ENCODE data around the gene EEF2K. TPM values are rescaled to one million over a fixed set of nuclear protein-coding genes. Genes with fewer than 3 reads are reported as not detected.
A peak's percentile ranks its signal among the peaks of the same experiment; 100 is the strongest.

The EEF2K gene
- total and polyA plus RNA-seq, 2 of the 13 experiments (the other 11 are each of a cell fraction or from before 2014, with no cell fraction given), result 22.0 to 23.8 TPM

DNA sequence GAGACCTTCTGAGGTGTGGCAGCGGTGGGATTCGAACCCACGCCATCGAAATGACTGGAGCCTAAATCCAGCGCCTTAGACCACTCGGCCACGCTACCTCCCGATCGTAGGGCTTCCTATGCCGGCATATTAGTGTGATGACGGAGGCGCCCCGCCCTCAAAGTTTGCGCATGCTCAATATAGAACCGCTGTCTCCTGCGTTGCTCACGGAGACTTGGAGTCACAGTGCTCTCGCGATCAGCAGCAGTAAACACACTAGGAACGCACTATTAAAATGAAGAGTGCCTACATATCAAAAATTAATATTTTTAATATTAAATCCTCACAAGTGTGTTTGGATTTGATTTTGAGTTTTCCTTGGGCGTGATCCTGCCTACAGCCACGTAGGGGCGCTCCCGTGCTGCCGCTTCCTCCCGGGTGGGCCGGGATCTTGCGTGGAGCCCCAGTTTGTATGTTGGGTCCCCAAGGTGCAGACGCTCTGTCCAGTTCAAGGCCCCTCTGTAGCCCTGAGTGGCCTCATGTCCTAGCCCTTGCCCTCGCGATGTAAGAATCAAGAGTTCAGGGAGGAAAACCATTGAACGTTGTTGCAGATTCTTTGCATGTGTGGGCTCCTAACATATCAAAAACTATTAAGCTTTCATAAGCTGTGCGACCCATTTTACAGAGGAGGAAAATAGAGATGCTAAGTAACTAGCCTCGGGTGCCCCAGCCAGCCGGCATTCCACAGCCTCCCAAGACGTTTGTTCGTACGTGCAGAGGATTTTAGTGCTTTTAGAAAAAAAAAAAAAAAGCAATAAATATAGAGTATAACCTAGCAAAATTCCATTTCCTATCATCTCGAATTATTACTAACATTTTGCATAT is 10.2 kb upstream of the EEF2K start (continued):
- TF ChIP-seq ZNF383 (CRISPR knock-in tag; IDR thresholded peaks at IDR 0.05; ENCODE audit: borderline replicate concordance) (peak; percentile 97), ZNF260 (CRISPR knock-in tag; IDR thresholded peaks at IDR 0.05; ENCODE audit: borderline replicate concordance, low read depth) (no peak), ZBTB42 (CRISPR knock-in tag; IDR thresholded peaks at IDR 0.05) (peak; percentile 46; the same call in 1 of the 2 replicates), MAFF (IDR thresholded peaks at IDR 0.05; ENCODE audit: low read depth, low read length) (no peak), ZNF605 (CRISPR knock-in tag; IDR thresholded peaks at IDR 0.05) (peak; percentile 91), ZFP90 (CRISPR knock-in tag; IDR thresholded peaks at IDR 0.05; ENCODE audit: borderline replicate concordance) (no peak), ZKSCAN1 (IDR thresholded peaks at IDR 0.05; ENCODE audit: low read length) (peak; percentile 90), SSRP1 (CRISPR knock-in tag; IDR thresholded peaks at IDR 0.05) (peak; percentile 98; the same call in 1 of the 2 replicates), DMAP1 (CRISPR knock-in tag; IDR thresholded peaks at IDR 0.05) (peak; percentile 59), MEIS2 (CRISPR knock-in tag; IDR thresholded peaks at IDR 0.05) (peak; percentile 25; the same call in 1 of the 2 replicates), HOXA9 (CRISPR knock-in tag; IDR thresholded peaks at IDR 0.05; ENCODE audit: borderline replicate concordance) (no peak), SMAD9 (CRISPR knock-in tag; IDR thresholded peaks at IDR 0.05) (no peak), ZFX (CRISPR knock-in tag; IDR thresholded peaks at IDR 0.05; ENCODE audit: low read depth) (peak; percentile 78), ZNF83 (CRISPR knock-in tag; IDR thresholded peaks at IDR 0.05; ENCODE audit: borderline replicate concordance) (0 out of 2 replicates have a peak, but pooled peaks have one; percentile 9), PITX1 (CRISPR knock-in tag; IDR thresholded peaks at IDR 0.05) (peak; percentile 90), NCOA2 (CRISPR knock-in tag; IDR thresholded peaks at IDR 0.05) (peak; percentile 70), ZFY (CRISPR knock-in tag; IDR thresholded peaks at IDR 0.05) (peak; percentile 57), ZNF234 (CRISPR knock-in tag; conservative IDR thresholded peaks at IDR 0.05) (no peak; the same call in 1 of the 2 replicates), CREM (IDR thresholded peaks at IDR 0.05) (peak; percentile 64; the same call in 1 of the 2 replicates), CREM (CRISPR knock-in tag; IDR thresholded peaks at IDR 0.05) (no peak), ZNF136 (CRISPR knock-in tag; IDR thresholded peaks at IDR 0.05; ENCODE audit: low read depth) (no peak), ZNF225 (CRISPR knock-in tag; IDR thresholded peaks at IDR 0.05) (peak; percentile 79; the same call in 1 of the 2 replicates), FOXK2 (IDR thresholded peaks at IDR 0.05) (peak; percentile 18; the same call in 1 of the 2 replicates)
- TF ChIP-seq, protein P1, sequence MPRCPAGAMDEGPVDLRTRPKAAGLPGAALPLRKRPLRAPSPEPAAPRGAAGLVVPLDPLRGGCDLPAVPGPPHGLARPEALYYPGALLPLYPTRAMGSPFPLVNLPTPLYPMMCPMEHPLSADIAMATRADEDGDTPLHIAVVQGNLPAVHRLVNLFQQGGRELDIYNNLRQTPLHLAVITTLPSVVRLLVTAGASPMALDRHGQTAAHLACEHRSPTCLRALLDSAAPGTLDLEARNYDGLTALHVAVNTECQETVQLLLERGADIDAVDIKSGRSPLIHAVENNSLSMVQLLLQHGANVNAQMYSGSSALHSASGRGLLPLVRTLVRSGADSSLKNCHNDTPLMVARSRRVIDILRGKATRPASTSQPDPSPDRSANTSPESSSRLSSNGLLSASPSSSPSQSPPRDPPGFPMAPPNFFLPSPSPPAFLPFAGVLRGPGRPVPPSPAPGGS (CRISPR knock-in tag; IDR thresholded peaks at IDR 0.05), result peak; percentile 18; the same call in 1 of the 2 replicates
- TF ChIP-seq, protein P2, sequence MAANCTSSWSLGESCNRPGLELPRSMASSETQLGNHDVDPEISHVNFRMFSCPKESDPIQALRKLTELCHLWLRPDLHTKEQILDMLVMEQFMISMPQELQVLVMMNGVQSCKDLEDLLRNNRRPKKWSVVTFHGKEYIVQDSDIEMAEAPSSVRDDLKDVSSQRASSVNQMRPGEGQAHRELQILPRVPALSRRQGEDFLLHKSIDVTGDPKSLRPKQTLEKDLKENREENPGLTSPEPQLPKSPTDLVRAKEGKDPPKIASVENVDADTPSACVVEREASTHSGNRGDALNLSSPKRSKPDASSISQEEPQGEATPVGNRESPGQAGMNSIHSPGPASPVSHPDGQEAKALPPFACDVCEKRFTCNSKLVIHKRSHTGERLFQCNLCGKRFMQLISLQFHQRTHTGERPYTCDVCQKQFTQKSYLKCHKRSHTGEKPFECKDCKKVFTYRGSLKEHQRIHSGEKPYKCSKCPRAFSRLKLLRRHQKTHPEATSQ (CRISPR knock-in tag; IDR thresholded peaks at IDR 0.05; ENCODE audit: borderline replicate concordance), result 0 out of 2 replicates have a peak, but pooled peaks have one; percentile 67
- TF ChIP-seq, protein P3, sequence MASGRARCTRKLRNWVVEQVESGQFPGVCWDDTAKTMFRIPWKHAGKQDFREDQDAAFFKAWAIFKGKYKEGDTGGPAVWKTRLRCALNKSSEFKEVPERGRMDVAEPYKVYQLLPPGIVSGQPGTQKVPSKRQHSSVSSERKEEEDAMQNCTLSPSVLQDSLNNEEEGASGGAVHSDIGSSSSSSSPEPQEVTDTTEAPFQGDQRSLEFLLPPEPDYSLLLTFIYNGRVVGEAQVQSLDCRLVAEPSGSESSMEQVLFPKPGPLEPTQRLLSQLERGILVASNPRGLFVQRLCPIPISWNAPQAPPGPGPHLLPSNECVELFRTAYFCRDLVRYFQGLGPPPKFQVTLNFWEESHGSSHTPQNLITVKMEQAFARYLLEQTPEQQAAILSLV (CRISPR knock-in tag; IDR thresholded peaks at IDR 0.05; ENCODE audit: borderline replicate concordance), result peak; percentile 80; the same call in 1 of the 2 replicates

Measured in HepG2 (cell line).